K562 (cell line): Measurements from ENCODE around the gene TLE3. TPM values are rescaled to one million over a fixed set of nuclear protein-coding genes. Genes with fewer than 3 reads are reported as not detected.
A peak's percentile ranks its signal among the peaks of the same experiment; 100 is the strongest.

Source experiments
- ATF6 ChIP-seq: sonication (generic); formaldehyde crosslinking; IDR thresholded peaks from 2 replicates; pipeline ENCODE4 v1.4.0; 2020; ENCODE audit warnings: mild to moderate bottlenecking, missing genetic modification reagents
- BCOR ChIP-seq: fragments of 450-650 bp; IDR thresholded peaks from 2 replicates; pipeline ENCODE4 v1.6.1; 2016
- HES1 ChIP-seq: fragments of 450-650 bp; IDR thresholded peaks from 2 replicates; pipeline ENCODE4 v1.6.1; 2016; ENCODE audit warnings: low read depth, mild to moderate bottlenecking, moderate library complexity
- HMBOX1 ChIP-seq: sonication (generic); IDR thresholded peaks from 2 replicates; pipeline ENCODE4 v1.6.1; 2016
- NONO ChIP-seq, 2 experiments: fragments of 200-400 bp in 1 of 2; fragments of 450-650 bp in 1 of 2; formaldehyde crosslinking in 1 of 2; IDR thresholded peaks; 2 replicates each; pipeline ENCODE4 v1.6.1; 2017; ENCODE audit warnings: low read depth in 2 of 2, mild to moderate bottlenecking in 2 of 2, moderate library complexity in 2 of 2, low read length in 1 of 2
- PTBP1 ChIP-seq: fragments of 200-400 bp; formaldehyde crosslinking; IDR thresholded peaks from 2 replicates; pipeline ENCODE4 v1.6.1; 2017; ENCODE audit warnings: low read depth, low read length
- RFX7 ChIP-seq: fragments of 250-450 bp; sonication (Bioruptor Pico); IDR thresholded peaks from 2 replicates; pipeline ENCODE4 v1.5.1; 2021; ENCODE audit warnings: mild to moderate bottlenecking
- ZNF184 ChIP-seq: sonication (generic); formaldehyde crosslinking; IDR thresholded peaks from 2 replicates; pipeline ENCODE4 v1.5.0; 2020; ENCODE audit warnings: missing genetic modification reagents
- ZNF407 ChIP-seq: fragments of 450-650 bp; IDR thresholded peaks from 2 replicates; pipeline ENCODE4 v1.6.1; 2016; ENCODE audit warnings: low read depth
- ZNF57 ChIP-seq: fragments of 450-650 bp; formaldehyde crosslinking; IDR thresholded peaks from 2 replicates; pipeline ENCODE4 v1.4.0; 2020; ENCODE audit warnings: mild to moderate bottlenecking, moderate library complexity
- polyA plus RNA-seq, 8 experiments: library from polyadenylated mRNA; depleted of rRNA in 4 of 8; stranded (reverse) in 5 of 8; unstranded in 3 of 8; fragments of >200 nt; fragmentation: Nextera tagmentation in 2 of 8; fragmentation: Illumina TruSeq in 1 of 8; extraction: Ambion mirVana in 2 of 8; extraction: Trizol in 1 of 8; gene quantifications; 2 replicates each; pipeline versions ENCODE4 v1.2.1 to v1.2.3, GENCODE V29; 2011 to 2014; ENCODE audit warnings: inconsistent platforms in 1 of 8, missing spikeins in 1 of 8
- total RNA-seq, 7 experiments: library from RNA; depleted of rRNA in 6 of 7; stranded (reverse); fragments of >200 nt in 6 of 7; fragmentation: Illumina TruSeq in 2 of 7; extraction: Trizol in 2 of 7; gene quantifications; 2 replicates each; pipeline versions ENCODE4 v1.2.1 to v1.2.3, GENCODE V29; 2011 to 2021; ENCODE audit warnings: low replicate concordance in 1 of 7

The TLE3 gene
- total and polyA plus RNA-seq, 9 of the 15 experiments (the other 6 are each of a cell fraction or from before 2014, with no cell fraction given), result 1.5 to 84.2 (median 14.1) TPM

GRCh38 chr15:70091726-70092463 lies 5.8 kb downstream of the TLE3 start (continued):
- TF ChIP-seq ATF6 (CRISPR knock-in tag), result no peak
- TF ChIP-seq HMBOX1, result peak; percentile 97
- no peak for TF ChIP-seq PTBP1
- TF ChIP-seq HES1, result peak; percentile 96
- peak; percentile 69 for TF ChIP-seq BCOR
- TF ChIP-seq ZNF407, result no peak
- TF ChIP-seq NONO (IDR thresholded peaks at IDR 0.05; ENCODE audit: low read depth in 2 of 2, low read length in 1 of 2), result no peak
- no peak for TF ChIP-seq ZNF184
- TF ChIP-seq ZNF57 (CRISPR knock-in tag), result no peak
- no peak for TF ChIP-seq RFX7 (CRISPR knock-in tag)
